ENCODE results near the gene MRPS24.
"Not testable (repeated sequence)": the region's sequence is repeated elsewhere in the genome, so short reads cannot be mapped to it uniquely, and the experiment has no call there.

MRPS24 gene

GRCh38 chr7:43855176-43855575, 14.1 kb downstream of the MRPS24 start:
- TF ChIP-seq TAF1 (IDR thresholded peaks at IDR 0.05; ENCODE audit: borderline replicate concordance, low read depth, low read length) (no peak), POLR2AphosphoS5 (IDR thresholded peaks at IDR 0.05; ENCODE audit: low read depth, low read length) (no peak), POLR2A (IDR thresholded peaks at IDR 0.05; ENCODE audit: low read depth, low read length) (no peak)
- DNase-seq (ENCODE audit: insufficient read length) = no peak
- no peak for FAIRE-seq

GRCh38 chr7:43851805-43852204, 17.5 kb downstream of the MRPS24 start:
- DNase-seq (ENCODE audit: insufficient read length) = no peak
- TF ChIP-seq POLR2A (IDR thresholded peaks at IDR 0.05; ENCODE audit: low read depth, low read length) (no peak), POLR2AphosphoS5 (IDR thresholded peaks at IDR 0.05; ENCODE audit: low read depth, low read length) (no peak), TAF1 (IDR thresholded peaks at IDR 0.05; ENCODE audit: borderline replicate concordance, low read depth, low read length) (no peak)

GRCh38 chr7:43850348-43851116, 18.8 kb downstream of the MRPS24 start:
- no peak for DNase-seq (ENCODE audit: insufficient read length)
- no peak for TF ChIP-seq POLR2AphosphoS5 (IDR thresholded peaks at IDR 0.05; ENCODE audit: low read depth, low read length)
- no peak for TF ChIP-seq POLR2A (IDR thresholded peaks at IDR 0.05; ENCODE audit: low read depth, low read length)
- no peak for TF ChIP-seq TAF1 (IDR thresholded peaks at IDR 0.05; ENCODE audit: borderline replicate concordance, low read depth, low read length)
- no peak for FAIRE-seq

More at GRCh38 chr7:43851805-43852204, 17.5 kb downstream of the MRPS24 start:
- FAIRE-seq = no peak

- no peak for FAIRE-seq
- no peak for DNase-seq (ENCODE audit: insufficient read length)
- TF ChIP-seq POLR2A (IDR thresholded peaks at IDR 0.05; ENCODE audit: low read depth, low read length) (no peak), TAF1 (IDR thresholded peaks at IDR 0.05; ENCODE audit: borderline replicate concordance, low read depth, low read length) (no peak), POLR2AphosphoS5 (IDR thresholded peaks at IDR 0.05; ENCODE audit: low read depth, low read length) (no peak)
These were observed 20.3 kb downstream of the MRPS24 start for GRCh38 chr7:43849047-43849446.

GRCh38 chr7:43847496-43847895, 21.8 kb downstream of the MRPS24 start:
- FAIRE-seq (no peak), DNase-seq (ENCODE audit: insufficient read length) (no peak)
- TF ChIP-seq POLR2AphosphoS5 (IDR thresholded peaks at IDR 0.05; ENCODE audit: low read depth, low read length) = no peak
- TF ChIP-seq POLR2A (IDR thresholded peaks at IDR 0.05; ENCODE audit: low read depth, low read length) = no peak
- TF ChIP-seq TAF1 (IDR thresholded peaks at IDR 0.05; ENCODE audit: borderline replicate concordance, low read depth, low read length) = no peak

GRCh38 chr7:43844662-43845061, 24.7 kb downstream of the MRPS24 start:
- DNase-seq (ENCODE audit: insufficient read length) (no peak), FAIRE-seq (no peak)
- no peak for TF ChIP-seq TAF1 (IDR thresholded peaks at IDR 0.05; ENCODE audit: borderline replicate concordance, low read depth, low read length)
- TF ChIP-seq POLR2A (IDR thresholded peaks at IDR 0.05; ENCODE audit: low read depth, low read length) = no peak
- TF ChIP-seq POLR2AphosphoS5 (IDR thresholded peaks at IDR 0.05; ENCODE audit: low read depth, low read length) = no peak

GRCh38 chr7:43844257-43844656, 25.1 kb downstream of the MRPS24 start:
- DNase-seq (ENCODE audit: insufficient read length) = no peak
- no peak for FAIRE-seq

GRCh38 chr7:43843296-43843695, 26.0 kb downstream of the MRPS24 start:
- FAIRE-seq (no peak), DNase-seq (ENCODE audit: insufficient read length) (no peak)
- TF ChIP-seq POLR2A (IDR thresholded peaks at IDR 0.05; ENCODE audit: low read depth, low read length) (no peak), POLR2AphosphoS5 (IDR thresholded peaks at IDR 0.05; ENCODE audit: low read depth, low read length) (no peak), TAF1 (IDR thresholded peaks at IDR 0.05; ENCODE audit: borderline replicate concordance, low read depth, low read length) (no peak)

More at GRCh38 chr7:43844257-43844656, 25.1 kb downstream of the MRPS24 start:
- TF ChIP-seq TAF1 (IDR thresholded peaks at IDR 0.05; ENCODE audit: borderline replicate concordance, low read depth, low read length) (no peak), POLR2A (IDR thresholded peaks at IDR 0.05; ENCODE audit: low read depth, low read length) (no peak), POLR2AphosphoS5 (IDR thresholded peaks at IDR 0.05; ENCODE audit: low read depth, low read length) (no peak)

GRCh38 chr7:43838201-43838658, 31.1 kb downstream of the MRPS24 start:
- TF ChIP-seq TAF1 (IDR thresholded peaks at IDR 0.05; ENCODE audit: borderline replicate concordance, low read depth, low read length) = no peak
- TF ChIP-seq POLR2A (IDR thresholded peaks at IDR 0.05; ENCODE audit: low read depth, low read length) = no peak
- TF ChIP-seq POLR2AphosphoS5 (IDR thresholded peaks at IDR 0.05; ENCODE audit: low read depth, low read length) = no peak
- FAIRE-seq = no peak
- no peak for DNase-seq (ENCODE audit: insufficient read length)

- no peak for DNase-seq (ENCODE audit: insufficient read length)
- FAIRE-seq = peak; percentile 87
- TF ChIP-seq POLR2AphosphoS5 (IDR thresholded peaks at IDR 0.05; ENCODE audit: low read depth, low read length) = no peak
These were observed 34.7 kb downstream of the MRPS24 start for GRCh38 chr7:43834463-43835251.

GRCh38 chr7:43830917-43831316, 38.4 kb downstream of the MRPS24 start:
- not testable (repeated sequence) for DNase-seq (ENCODE audit: insufficient read length); FAIRE-seq

- TF ChIP-seq TAF1 (IDR thresholded peaks at IDR 0.05; ENCODE audit: borderline replicate concordance, low read depth, low read length) (no peak), POLR2A (IDR thresholded peaks at IDR 0.05; ENCODE audit: low read depth, low read length) (no peak), POLR2AphosphoS5 (IDR thresholded peaks at IDR 0.05; ENCODE audit: low read depth, low read length) (no peak)
- FAIRE-seq (no peak), DNase-seq (ENCODE audit: insufficient read length) (no peak)
These were observed 43.9 kb downstream of the MRPS24 start for GRCh38 chr7:43825391-43825808.

Data from GM12892 (cell line).